HEK293 (cell line): ENCODE results near the gene MON2.

Experiments
- CTCF ChIA-PET: fragments of 350-600 bp; formaldehyde crosslinking; extraction: SDS; loops from one replicate; lab custom pipeline; 2021; ENCODE audit warnings: antibody characterized with exemption; lab: Yijun Ruan, JAX
- POLR2A ChIA-PET: fragments of 300-600 bp; formaldehyde crosslinking; extraction: SDS; loops from one replicate; lab custom pipeline; 2020; ENCODE audit warnings: antibody characterized with exemption, inconsistent platforms; lab: Yijun Ruan, JAX
- H3K27ac ChIP-seq: fragments of 200-500 bp; sonication (Bioruptor generic); 2 replicates; pipeline ENCODE4 v1.5.1; 2014; ENCODE audit warnings: low read depth, low read length, control low read depth, inconsistent platforms; ENCODE audit errors: extremely low read depth
- H3K36me3 ChIP-seq, 2 experiments: fragments of 200-500 bp in 1 of 2; sonication (Bioruptor generic) in 1 of 2; 1 replicate in 1 of 2; 2 replicates in 1 of 2; pipeline ENCODE4 v1.5.1; 2014 to 2017; ENCODE audit warnings: inconsistent platforms in 2 of 2, low read length in 2 of 2; ENCODE audit not compliant: control insufficient read depth in 2 of 2, insufficient read depth in 1 of 2
- H3K4me1 ChIP-seq: fragments of 200-500 bp; sonication (Bioruptor generic); 2 replicates; pipeline ENCODE4 v1.5.1; 2014; ENCODE audit warnings: mild to moderate bottlenecking, low read length, inconsistent platforms; ENCODE audit not compliant: control insufficient read depth, insufficient read depth
- H3K4me3 ChIP-seq: 2 replicates; pipeline ENCODE4 v1.5.1; 2011; ENCODE audit warnings: low read depth, mild to moderate bottlenecking, control low read depth, low read length, moderate library complexity
- H3K9me3 ChIP-seq: fragments of 200-500 bp; sonication (Bioruptor generic); 2 replicates; pipeline ENCODE4 v1.5.1; 2014; ENCODE audit warnings: low read depth, low read length, inconsistent platforms; ENCODE audit not compliant: control insufficient read depth, insufficient read depth
- BCL11B ChIP-seq: fragments of 450-650 bp; formaldehyde crosslinking; IDR thresholded peaks from 2 replicates; pipeline ENCODE4 v1.5.1; 2016; ENCODE audit warnings: low read depth, missing biosample characterization, missing genetic modification characterization
- FEZF1 ChIP-seq: fragments of 450-650 bp; formaldehyde crosslinking; IDR thresholded peaks from 2 replicates; pipeline ENCODE4 v1.5.1; 2016; ENCODE audit warnings: missing biosample characterization, missing genetic modification characterization
- OVOL3 ChIP-seq: fragments of 450-650 bp; formaldehyde crosslinking; IDR thresholded peaks from 2 replicates; pipeline ENCODE4 v1.5.1; 2016; ENCODE audit warnings: missing biosample characterization, missing genetic modification characterization
- PRDM1 ChIP-seq: fragments of 450-650 bp; formaldehyde crosslinking; IDR thresholded peaks from 2 replicates; pipeline ENCODE4; 2016; ENCODE audit warnings: missing biosample characterization, missing genetic modification characterization
- ZBTB17 ChIP-seq: fragments of 450-650 bp; formaldehyde crosslinking; IDR thresholded peaks from 2 replicates; pipeline ENCODE4 v1.5.1; 2016; ENCODE audit warnings: missing biosample characterization, missing genetic modification characterization
- ZBTB48 ChIP-seq: fragments of 450-650 bp; formaldehyde crosslinking; IDR thresholded peaks from 2 replicates; pipeline ENCODE4 v1.5.1; 2016; ENCODE audit warnings: missing biosample characterization, missing genetic modification characterization
- ZFP3 ChIP-seq: fragments of 450-650 bp; formaldehyde crosslinking; IDR thresholded peaks from 2 replicates; pipeline ENCODE4 v1.5.1; 2016; ENCODE audit warnings: low read depth, missing biosample characterization, missing genetic modification characterization
- ZFP37 ChIP-seq: fragments of 450-650 bp; formaldehyde crosslinking; IDR thresholded peaks from 2 replicates; pipeline ENCODE4 v1.5.1; 2016; ENCODE audit warnings: missing biosample characterization, missing genetic modification characterization
- ZFP41 ChIP-seq: fragments of 450-650 bp; formaldehyde crosslinking; IDR thresholded peaks from 2 replicates; pipeline ENCODE4 v1.5.1; 2016; ENCODE audit warnings: missing biosample characterization, missing genetic modification characterization, borderline replicate concordance
- ZNF16 ChIP-seq: fragments of 450-650 bp; formaldehyde crosslinking; IDR thresholded peaks from 2 replicates; pipeline ENCODE4 v1.5.1; 2016; ENCODE audit warnings: low read depth, missing biosample characterization, missing genetic modification characterization
- ZNF366 ChIP-seq: fragments of 450-650 bp; formaldehyde crosslinking; conservative IDR thresholded peaks from 2 replicates; pipeline ENCODE4 v1.5.1; 2016; ENCODE audit warnings: missing biosample characterization, missing genetic modification characterization
- ZNF391 ChIP-seq: fragments of 450-650 bp; formaldehyde crosslinking; IDR thresholded peaks from 2 replicates; pipeline ENCODE4 v1.5.1; 2016; ENCODE audit warnings: low read depth, missing biosample characterization, missing genetic modification characterization, borderline replicate concordance
- ZNF404 ChIP-seq: fragments of 450-650 bp; formaldehyde crosslinking; IDR thresholded peaks from 2 replicates; pipeline ENCODE4 v1.5.1; 2017; ENCODE audit warnings: missing biosample characterization, missing genetic modification characterization
- ZNF473 ChIP-seq: fragments of 450-650 bp; formaldehyde crosslinking; IDR thresholded peaks from 2 replicates; pipeline ENCODE4 v1.5.1; 2017; ENCODE audit warnings: missing biosample characterization, missing genetic modification characterization
- ZNF501 ChIP-seq: fragments of 450-650 bp; formaldehyde crosslinking; IDR thresholded peaks from 2 replicates; pipeline ENCODE4 v1.5.1; 2016; ENCODE audit warnings: missing biosample characterization, missing genetic modification characterization
- ZNF558 ChIP-seq: fragments of 450-650 bp; formaldehyde crosslinking; IDR thresholded peaks from 2 replicates; pipeline ENCODE4 v1.5.1; 2016; ENCODE audit warnings: missing biosample characterization, missing genetic modification characterization
- ZNF600 ChIP-seq: fragments of 450-650 bp; formaldehyde crosslinking; IDR thresholded peaks from 2 replicates; pipeline ENCODE4 v1.5.1; 2016; ENCODE audit warnings: missing biosample characterization, missing genetic modification characterization
- ZNF621 ChIP-seq: fragments of 450-650 bp; formaldehyde crosslinking; IDR thresholded peaks from 2 replicates; pipeline ENCODE4 v1.5.1; 2017; ENCODE audit warnings: missing biosample characterization, missing genetic modification characterization
- ZNF654 ChIP-seq: fragments of 450-650 bp; formaldehyde crosslinking; IDR thresholded peaks from 2 replicates; pipeline ENCODE4 v1.5.1; 2016; ENCODE audit warnings: low read depth, missing biosample characterization, missing genetic modification characterization
- ZNF768 ChIP-seq: fragments of 450-650 bp; formaldehyde crosslinking; IDR thresholded peaks from 2 replicates; pipeline ENCODE4 v1.5.1; 2018; ENCODE audit warnings: missing biosample characterization, mild to moderate bottlenecking, missing genetic modification characterization
- ZXDB ChIP-seq: fragments of 450-650 bp; formaldehyde crosslinking; IDR thresholded peaks from 2 replicates; pipeline ENCODE4 v1.5.1; 2016; ENCODE audit warnings: missing biosample characterization, missing genetic modification characterization
- TF ChIP-seq, protein P1 (sequence below): fragments of 450-650 bp; formaldehyde crosslinking; IDR thresholded peaks from 2 replicates; pipeline ENCODE4 v1.5.1; 2017; ENCODE audit warnings: missing biosample characterization, missing genetic modification characterization
- TF ChIP-seq, protein P2 (sequence below): fragments of 450-650 bp; formaldehyde crosslinking; IDR thresholded peaks from 2 replicates; pipeline ENCODE4 v1.5.1; 2016; ENCODE audit warnings: missing biosample characterization, missing genetic modification characterization

Gene MON2

DNA sequence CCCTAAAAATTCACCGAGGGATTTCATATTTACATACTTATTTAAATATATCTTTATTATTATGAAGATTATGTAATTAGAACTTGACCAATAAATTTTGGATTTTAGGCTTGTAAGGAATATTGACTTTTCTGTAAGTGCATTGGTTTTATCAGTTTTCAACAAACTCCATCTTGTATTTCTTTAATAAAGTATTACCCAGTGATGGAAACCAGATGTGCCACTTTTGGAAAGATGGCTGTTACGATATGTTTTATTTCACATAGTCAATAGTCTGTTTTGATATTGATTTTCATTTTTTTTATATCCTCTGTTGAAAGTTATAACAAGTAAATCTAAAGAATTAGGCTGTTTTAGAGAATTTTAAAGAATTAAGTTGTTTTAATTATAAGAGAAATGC, 1.8 kb downstream of the MON2 start:
- Histone ChIP-seq H3K27ac (no peak overlapping the region), H3K4me1 (peaks cover 7% of the 10 kb centered on the region; the same call in 1 of the 2 replicates), H3K36me3 (peaks cover 0 to 4% of the 10 kb centered on the region in 2 experiments; a peak in 2 of 3 replicates), H3K9me3 (no peaks in the 10 kb centered on the region), H3K4me3 (no peak overlapping the region)
- ChIA-PET POLR2A (no interaction called here), CTCF (interaction anchor here (0.7 to 2.7 kb wide), 2 partner anchors 30 to 96 kb away, joined by 5 to 10 read pairs; no protein-coding TSS in a partner anchor)
- TF ChIP-seq BCL11B (tag by site-specific recombination) (no peak), ZXDB (tag by site-specific recombination) (0 out of 2 replicates have a peak, but pooled peaks have one; percentile 19), ZNF558 (tag by site-specific recombination) (no peak), ZNF473 (no peak), ZFP3 (no peak), ZNF501 (no peak), ZNF391 (tag by site-specific recombination) (no peak), FEZF1 (no peak), ZBTB48 (tag by site-specific recombination) (no peak), ZFP37 (tag by site-specific recombination) (no peak), OVOL3 (tag by site-specific recombination) (no peak), ZNF404 (tag by site-specific recombination) (no peak), ZNF621 (tag by site-specific recombination) (no peak), PRDM1 (tag by site-specific recombination) (no peak), ZFP41 (tag by site-specific recombination) (no peak), ZNF366 (no peak), ZNF768 (tag by site-specific recombination) (no peak)
- TF ChIP-seq, protein P1, sequence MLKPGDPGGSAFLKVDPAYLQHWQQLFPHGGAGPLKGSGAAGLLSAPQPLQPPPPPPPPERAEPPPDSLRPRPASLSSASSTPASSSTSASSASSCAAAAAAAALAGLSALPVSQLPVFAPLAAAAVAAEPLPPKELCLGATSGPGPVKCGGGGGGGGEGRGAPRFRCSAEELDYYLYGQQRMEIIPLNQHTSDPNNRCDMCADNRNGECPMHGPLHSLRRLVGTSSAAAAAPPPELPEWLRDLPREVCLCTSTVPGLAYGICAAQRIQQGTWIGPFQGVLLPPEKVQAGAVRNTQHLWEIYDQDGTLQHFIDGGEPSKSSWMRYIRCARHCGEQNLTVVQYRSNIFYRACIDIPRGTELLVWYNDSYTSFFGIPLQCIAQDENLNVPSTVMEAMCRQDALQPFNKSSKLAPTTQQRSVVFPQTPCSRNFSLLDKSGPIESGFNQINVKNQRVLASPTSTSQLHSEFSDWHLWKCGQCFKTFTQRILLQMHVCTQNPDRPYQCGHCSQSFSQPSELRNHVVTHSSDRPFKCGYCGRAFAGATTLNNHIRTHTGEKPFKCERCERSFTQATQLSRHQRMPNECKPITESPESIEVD (tag by site-specific recombination) = peak; percentile 61

DNA sequence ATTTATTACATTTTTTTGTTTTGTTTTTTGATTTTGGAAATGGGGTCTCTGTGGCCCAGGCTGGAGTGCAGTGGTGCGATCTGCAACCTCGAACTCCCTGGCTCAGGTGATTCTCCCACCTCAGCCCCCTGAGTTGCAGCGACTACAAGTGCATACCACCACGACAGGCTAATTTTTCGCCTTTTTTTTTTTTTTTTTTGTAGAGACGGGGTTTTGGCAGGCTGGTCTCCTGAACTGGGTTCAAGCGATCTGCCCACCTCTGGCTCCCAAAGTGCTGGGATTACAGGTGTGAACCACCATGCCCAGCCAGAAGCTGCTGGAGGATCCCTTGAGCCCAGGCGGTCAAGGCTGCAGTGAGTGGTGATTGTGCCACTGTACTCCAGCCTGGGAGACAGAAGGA, 2.3 kb downstream of the MON2 start:
- POLR2A ChIA-PET = interaction anchor here (0.7 kb wide), 1 partner anchor 34 kb away, joined by 3 read pairs; no protein-coding TSS in a partner anchor
- H3K4me1 ChIP-seq = peaks cover 7% of the 10 kb centered on the region; the same call in 1 of the 2 replicates
- H3K36me3 ChIP-seq = peaks cover 0 to 4% of the 10 kb centered on the region in 2 experiments; a peak in 2 of 3 replicates
- no peak overlapping the region; the same call in 1 of the 2 replicates for H3K4me3 ChIP-seq
- peak; percentile 49; the same call in 1 of the 2 replicates for TF ChIP-seq ZNF600
- TF ChIP-seq ZNF654 (tag by site-specific recombination) = no peak
- no peak for TF ChIP-seq ZNF16
- TF ChIP-seq ZBTB17 = 0 out of 2 replicates have a peak, but pooled peaks have one; percentile 28
- TF ChIP-seq, protein P2, sequence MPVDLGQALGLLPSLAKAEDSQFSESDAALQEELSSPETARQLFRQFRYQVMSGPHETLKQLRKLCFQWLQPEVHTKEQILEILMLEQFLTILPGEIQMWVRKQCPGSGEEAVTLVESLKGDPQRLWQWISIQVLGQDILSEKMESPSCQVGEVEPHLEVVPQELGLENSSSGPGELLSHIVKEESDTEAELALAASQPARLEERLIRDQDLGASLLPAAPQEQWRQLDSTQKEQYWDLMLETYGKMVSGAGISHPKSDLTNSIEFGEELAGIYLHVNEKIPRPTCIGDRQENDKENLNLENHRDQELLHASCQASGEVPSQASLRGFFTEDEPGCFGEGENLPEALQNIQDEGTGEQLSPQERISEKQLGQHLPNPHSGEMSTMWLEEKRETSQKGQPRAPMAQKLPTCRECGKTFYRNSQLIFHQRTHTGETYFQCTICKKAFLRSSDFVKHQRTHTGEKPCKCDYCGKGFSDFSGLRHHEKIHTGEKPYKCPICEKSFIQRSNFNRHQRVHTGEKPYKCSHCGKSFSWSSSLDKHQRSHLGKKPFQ (tag by site-specific recombination) = peak; percentile 63; the same call in 1 of the 2 replicates
- TF ChIP-seq, all 188 proteins: peak for 3
- no peaks in the 10 kb centered on the region for H3K9me3 ChIP-seq
- no peak overlapping the region for H3K27ac ChIP-seq
- CTCF ChIA-PET = interaction anchor here (0.7 to 2.7 kb wide), 4 partner anchors 26 to 95 kb away, joined by 4 to 10 read pairs (median 4); no protein-coding TSS in a partner anchor
